Measurements from ENCODE around the gene DNAJC18.

Gene DNAJC18

DNA sequence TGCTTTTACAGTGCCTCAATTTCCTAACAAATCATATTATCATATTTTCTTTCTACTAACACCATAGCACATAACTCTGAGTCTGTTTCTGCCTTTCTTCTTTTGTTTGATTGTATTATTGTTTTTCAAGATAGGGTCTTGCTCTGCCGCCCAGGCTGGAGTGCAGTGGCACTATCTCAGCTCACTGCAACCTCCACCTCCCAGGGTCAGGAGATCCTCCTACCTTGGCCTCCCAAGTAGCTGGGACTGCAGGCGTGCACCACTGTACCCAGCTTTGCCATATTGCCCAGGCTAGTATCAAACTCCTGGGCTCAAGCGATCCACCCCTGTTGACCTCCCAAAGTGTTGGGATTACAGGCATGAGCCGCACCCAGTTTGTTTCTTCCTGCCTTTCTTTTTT lies 78.9 kb downstream of the DNAJC18 start:
- no peak for DNase-seq
